CD14-positive monocyte (primary cell): ENCODE results near the gene LUC7L. TPM values are rescaled to one million over a fixed set of nuclear protein-coding genes. Genes with fewer than 3 reads are reported as not detected.

Experiments
- DNase-seq, 3 donors: peaks; one replicate each; pipeline ENCODE4 v3.0.0-alpha.2; 2011 to 2022
- H2AFZ ChIP-seq: 2 replicates; pipeline ENCODE4 v1.6.0; 2012; ENCODE audit warnings: mild to moderate bottlenecking, low read depth, low read length, inconsistent platforms; ENCODE audit not compliant: insufficient read depth, poor library complexity, severe bottlenecking
- H3K27ac ChIP-seq, 2 donors: 1 replicate in 1 of 2; 2 replicates in 1 of 2; pipeline ENCODE4 v1.5.1; 2012 to 2013; ENCODE audit warnings: low read length in 2 of 2, control low read depth in 1 of 2, inconsistent platforms in 1 of 2, low read depth in 1 of 2, mild to moderate bottlenecking in 1 of 2
- H3K27me3 ChIP-seq, 2 donors: one replicate each; pipeline versions ENCODE4 v1.6.0 to v1.6.1; 2011 to 2013; ENCODE audit warnings: low read length in 2 of 2; ENCODE audit not compliant: control insufficient read depth in 2 of 2, insufficient read depth in 2 of 2
- H3K36me3 ChIP-seq, 2 donors: replicated peaks in 1 of 2; 1 replicate in 1 of 2; 2 replicates in 1 of 2; pipeline versions ENCODE4 v1.5.1 to v1.6.1; 2012 to 2013; ENCODE audit warnings: low read length in 2 of 2, control low read depth in 1 of 2, inconsistent platforms in 1 of 2, mild to moderate bottlenecking in 1 of 2; ENCODE audit not compliant: insufficient read depth in 2 of 2, control insufficient read depth in 1 of 2
- H3K4me1 ChIP-seq, 2 donors: 1 replicate in 1 of 2; 2 replicates in 1 of 2; pipeline versions ENCODE4 v1.5.1 to v1.6.1; 2012 to 2013; ENCODE audit warnings: low read length in 2 of 2, control low read depth in 1 of 2, inconsistent platforms in 1 of 2, mild to moderate bottlenecking in 1 of 2, moderate library complexity in 1 of 2; ENCODE audit not compliant: insufficient read depth in 2 of 2, control insufficient read depth in 1 of 2
- H3K4me2 ChIP-seq: replicated peaks from 2 replicates; pipeline ENCODE3; 2012; ENCODE audit warnings: low read length, moderate library complexity, mild to moderate bottlenecking; ENCODE audit not compliant: poor library complexity, severe bottlenecking; ENCODE audit errors: extremely low read depth
- H3K4me3 ChIP-seq, 3 experiments: fragments of 200-600 bp in 1 of 3; sonication (generic) in 1 of 3; replicated peaks in 1 of 3; 1 replicate in 2 of 3; 2 replicates in 1 of 3; pipeline ENCODE4 v1.5.1; 2011 to 2013; ENCODE audit warnings: low read length in 3 of 3, mild to moderate bottlenecking in 3 of 3, control low read depth in 2 of 3, low read depth in 2 of 3, inconsistent platforms in 1 of 3, moderate library complexity in 1 of 3
- H3K79me2 ChIP-seq: 2 replicates; pipeline ENCODE4 v1.6.0; 2012; ENCODE audit warnings: mild to moderate bottlenecking, control low read depth, inconsistent platforms, low read length, moderate library complexity; ENCODE audit not compliant: insufficient read depth
- H3K9ac ChIP-seq: 2 replicates; pipeline ENCODE4 v1.6.0; 2017; ENCODE audit warnings: low read length, mild to moderate bottlenecking; ENCODE audit not compliant: insufficient read depth, poor library complexity, severe bottlenecking
- H3K9me3 ChIP-seq, 2 donors: replicated peaks in 1 of 2; 1 replicate in 1 of 2; 2 replicates in 1 of 2; pipeline versions ENCODE4 v1.5.1 to v1.6.1; 2012 to 2013; ENCODE audit warnings: low read length in 2 of 2, control low read depth in 1 of 2; ENCODE audit not compliant: control insufficient read depth in 1 of 2, insufficient read depth in 1 of 2
- H4K20me1 ChIP-seq: 2 replicates; pipeline ENCODE4 v1.6.0; 2012; ENCODE audit warnings: mild to moderate bottlenecking, low read length, control low read depth, moderate library complexity; ENCODE audit not compliant: insufficient read depth
- H3K27ac Mint-ChIP-seq, 7 donors: one replicate each; pipeline ENCODE4 v1.8.0; 2020; ENCODE audit warnings: mild to moderate bottlenecking in 7 of 7, mixed read lengths in 7 of 7, moderate library complexity in 6 of 7, inconsistent platforms in 2 of 7
- H3K27me3 Mint-ChIP-seq, 3 donors: one replicate each; pipeline ENCODE4 v1.8.0; 2021 to 2022; ENCODE audit warnings: low read depth in 3 of 3, mild to moderate bottlenecking in 3 of 3, mixed read lengths in 3 of 3, moderate library complexity in 3 of 3, inconsistent platforms in 1 of 3
- H3K36me3 Mint-ChIP-seq, 2 donors: one replicate each; pipeline ENCODE4 v1.8.0; 2020; ENCODE audit warnings: mixed read lengths in 2 of 2, inconsistent platforms in 1 of 2, mild to moderate bottlenecking in 1 of 2
- H3K4me1 Mint-ChIP-seq: one replicate; pipeline ENCODE4 v1.8.0; 2020; ENCODE audit warnings: mild to moderate bottlenecking, mixed read lengths
- H3K4me3 Mint-ChIP-seq, 2 donors: one replicate each; pipeline ENCODE4 v1.8.0; 2020; ENCODE audit warnings: mild to moderate bottlenecking in 2 of 2, mixed read lengths in 2 of 2, moderate library complexity in 1 of 2
- H3K9me3 Mint-ChIP-seq, 7 donors: one replicate each; pipeline ENCODE4 v1.8.0; 2020 to 2022; ENCODE audit warnings: mixed read lengths in 7 of 7, mild to moderate bottlenecking in 6 of 7, moderate library complexity in 6 of 7, inconsistent platforms in 2 of 7
- WGBS: methylation state at CpG from one replicate; pipeline ENCODE4 v1.1.5; 2013; ENCODE audit warnings: missing lambda C conversion rate; ENCODE audit not compliant: insufficient coverage; 5-methylcytosine and 5-hydroxymethylcytosine counted together
- intact Hi-C, 2 donors: fragments of 100-400 bp; cut with micrococcal nuclease; formaldehyde crosslinking; loops; one replicate each; pipeline versions ENCODE4 v1.15.0 to v1.15.1; 2023
- polyA plus RNA-seq, 3 donors: library from polyadenylated mRNA; depleted of rRNA in 1 of 3; unstranded in 2 of 3; stranded (reverse) in 1 of 3; fragments of 300-500 nt in 2 of 3; fragments of >200 nt in 1 of 3; fragmentation: Illumina TruSeq in 2 of 3; gene quantifications; 1 replicate in 2 of 3; 2 replicates in 1 of 3; pipeline ENCODE4 v1.2.3, GENCODE V29; 2012 to 2021
- TF ChIP-seq, protein P1 (sequence below): fragments of 200-600 bp; IDR thresholded peaks from one replicate; pipeline ENCODE4 v1.8.0; 2022; ENCODE audit warnings: antibody characterized with exemption, mild to moderate bottlenecking

The LUC7L gene
- polyA plus RNA-seq, 3 donors, result 4.0 to 109 (median 4.6) TPM

DNA sequence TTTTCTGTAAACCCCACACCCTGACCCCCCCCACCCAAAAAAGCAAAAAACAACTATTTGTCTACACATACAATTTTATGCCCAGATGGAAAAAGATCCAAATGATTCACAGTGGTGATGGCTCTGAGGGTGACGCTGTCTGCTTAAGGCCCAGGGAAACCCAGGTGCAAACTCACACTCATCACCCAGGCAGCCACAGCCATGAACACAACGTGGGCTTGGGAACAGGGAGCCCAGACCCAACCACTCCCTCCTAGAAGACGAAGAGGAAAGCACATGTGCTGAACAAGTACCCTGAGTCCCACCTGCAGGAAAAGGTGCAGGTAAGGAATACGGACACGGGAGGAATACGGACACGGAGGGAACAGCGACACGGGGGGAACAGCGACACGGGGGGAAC lies 43.6 kb downstream of the LUC7L start:
- H3K4me1 Mint-ChIP-seq, result no peaks in the 10 kb centered on the region
- Histone ChIP-seq H3K36me3 (peaks cover 33 to 35% of the 10 kb centered on the region in 2 donors), H3K9ac (no peak overlapping the region), H3K9me3 (peaks cover 0 to 7% of the 10 kb centered on the region in 2 donors), H3K4me2 (no peak overlapping the region), H3K79me2 (no peaks in the 10 kb centered on the region), H3K4me1 (peaks cover 5 to 10% of the 10 kb centered on the region in 2 donors), H4K20me1 (no peaks in the 10 kb centered on the region), H3K4me3 (no peak overlapping the region), H2AFZ (no peak overlapping the region), H3K27me3 (peaks cover 2 to 11% of the 10 kb centered on the region in 2 donors), H3K27ac (no peak overlapping the region)
- WGBS, result 100% methylated on average over 1 of the region's 11 CpGs
- H3K27ac Mint-ChIP-seq, result no peak overlapping the region
- peaks cover 3 to 14% (median 11%) of the 10 kb centered on the region in 3 donors for H3K27me3 Mint-ChIP-seq
- TF ChIP-seq, protein P1, sequence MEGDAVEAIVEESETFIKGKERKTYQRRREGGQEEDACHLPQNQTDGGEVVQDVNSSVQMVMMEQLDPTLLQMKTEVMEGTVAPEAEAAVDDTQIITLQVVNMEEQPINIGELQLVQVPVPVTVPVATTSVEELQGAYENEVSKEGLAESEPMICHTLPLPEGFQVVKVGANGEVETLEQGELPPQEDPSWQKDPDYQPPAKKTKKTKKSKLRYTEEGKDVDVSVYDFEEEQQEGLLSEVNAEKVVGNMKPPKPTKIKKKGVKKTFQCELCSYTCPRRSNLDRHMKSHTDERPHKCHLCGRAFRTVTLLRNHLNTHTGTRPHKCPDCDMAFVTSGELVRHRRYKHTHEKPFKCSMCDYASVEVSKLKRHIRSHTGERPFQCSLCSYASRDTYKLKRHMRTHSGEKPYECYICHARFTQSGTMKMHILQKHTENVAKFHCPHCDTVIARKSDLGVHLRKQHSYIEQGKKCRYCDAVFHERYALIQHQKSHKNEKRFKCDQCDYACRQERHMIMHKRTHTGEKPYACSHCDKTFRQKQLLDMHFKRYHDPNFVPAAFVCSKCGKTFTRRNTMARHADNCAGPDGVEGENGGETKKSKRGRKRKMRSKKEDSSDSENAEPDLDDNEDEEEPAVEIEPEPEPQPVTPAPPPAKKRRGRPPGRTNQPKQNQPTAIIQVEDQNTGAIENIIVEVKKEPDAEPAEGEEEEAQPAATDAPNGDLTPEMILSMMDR, result no peak
- H3K36me3 Mint-ChIP-seq, result peaks cover 39 to 48% of the 10 kb centered on the region in 2 donors
- intact Hi-C loops, result no loop called here
- no peak overlapping the region for H3K4me3 Mint-ChIP-seq
- peaks cover 0 to 6% (median 0%) of the 10 kb centered on the region in 7 donors for H3K9me3 Mint-ChIP-seq
- DNase-seq, result no peak

DNA sequence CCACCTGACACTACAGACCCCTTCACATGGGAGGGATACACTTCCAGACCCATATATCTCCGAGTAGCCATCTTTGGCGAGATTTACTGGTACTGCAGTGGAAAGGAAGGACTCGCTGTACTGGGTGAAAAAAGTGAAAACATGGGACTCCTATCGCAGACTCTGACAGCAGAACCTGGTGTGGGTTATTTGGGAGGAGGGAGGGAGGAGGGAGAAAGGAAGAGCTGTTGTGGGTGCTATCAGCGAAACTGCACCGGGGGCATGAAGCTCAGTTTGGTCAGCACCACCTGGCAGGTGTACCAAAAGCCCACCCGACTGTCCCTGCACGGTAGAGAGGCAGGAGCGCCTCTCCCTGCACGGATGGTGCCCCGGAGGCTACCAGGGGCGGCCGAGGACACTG lies 44.0 kb downstream of the LUC7L start:
- H3K27ac ChIP-seq, result no peak overlapping the region
- H3K27me3 Mint-ChIP-seq, result peaks cover 3 to 18% (median 11%) of the 10 kb centered on the region in 3 donors
- no peak overlapping the region for H3K9ac ChIP-seq
- intact Hi-C loops, result no loop called here
- H3K79me2 ChIP-seq, result no peaks in the 10 kb centered on the region
- peaks cover 2 to 14% of the 10 kb centered on the region in 2 donors for H3K27me3 ChIP-seq
- H3K36me3 Mint-ChIP-seq, result peaks cover 35 to 43% of the 10 kb centered on the region in 2 donors
- 98% methylated on average over 11 of the region's 13 CpGs for WGBS
- peaks cover 0 to 6% (median 0%) of the 10 kb centered on the region in 7 donors for H3K9me3 Mint-ChIP-seq
- H3K4me1 ChIP-seq, result peaks cover 8 to 15% of the 10 kb centered on the region in 2 donors
- no peak for DNase-seq
- H3K4me3 Mint-ChIP-seq, result no peak overlapping the region
- H3K4me3 ChIP-seq, result no peak overlapping the region
- peaks cover 0 to 7% of the 10 kb centered on the region in 2 donors for H3K9me3 ChIP-seq
- TF ChIP-seq, protein P1, result no peak
- H2AFZ ChIP-seq, result no peak overlapping the region
- H4K20me1 ChIP-seq, result no peaks in the 10 kb centered on the region
- H3K27ac Mint-ChIP-seq, result no peak overlapping the region
- peaks cover 2% of the 10 kb centered on the region for H3K4me1 Mint-ChIP-seq
- peaks cover 28 to 30% of the 10 kb centered on the region in 2 donors for H3K36me3 ChIP-seq
- H3K4me2 ChIP-seq, result no peak overlapping the region
